ENCODE results near the gene PMIS2. TPM values are rescaled to one million over a fixed set of nuclear protein-coding genes. Genes with fewer than 3 reads are reported as not detected.

The PMIS2 gene
- total RNA-seq, 1 experiment from 2014 or later = not detected

DNA sequence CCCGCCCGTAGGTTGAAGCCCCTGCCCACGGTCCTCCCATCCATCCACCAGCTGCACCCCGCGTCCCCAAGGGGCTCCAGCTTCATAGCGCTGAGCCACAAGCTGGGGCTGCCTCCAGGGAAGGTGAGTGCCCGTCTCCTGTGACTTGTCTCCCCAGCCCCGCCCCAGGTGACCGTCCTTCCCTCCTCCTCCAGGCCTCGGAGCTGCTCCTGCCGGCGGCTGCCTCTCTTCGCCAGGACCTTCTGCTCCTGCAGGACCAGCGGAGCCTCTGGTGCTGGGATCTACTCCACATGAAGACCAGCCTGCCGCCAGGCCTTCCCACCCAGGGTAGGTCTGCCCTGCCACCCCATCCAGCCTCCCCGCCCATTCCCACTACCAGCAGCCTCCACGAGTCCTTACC, 34.0 kb downstream of the PMIS2 start:
- Histone ChIP-seq H3K27me3 (replicated peaks; ENCODE audit: control insufficient read depth, insufficient read depth, low read length) (no peaks in the 10 kb centered on the region), H3K36me3 (ENCODE audit: control insufficient read depth, insufficient read depth, low read length) (no peaks in the 10 kb centered on the region), H3K4me3 (ENCODE audit: low read depth, low read length) (no peak overlapping the region), H3K4me1 (no peaks in the 10 kb centered on the region), H3K9me3 (no peaks in the 10 kb centered on the region)
- TF ChIP-seq, protein P1, sequence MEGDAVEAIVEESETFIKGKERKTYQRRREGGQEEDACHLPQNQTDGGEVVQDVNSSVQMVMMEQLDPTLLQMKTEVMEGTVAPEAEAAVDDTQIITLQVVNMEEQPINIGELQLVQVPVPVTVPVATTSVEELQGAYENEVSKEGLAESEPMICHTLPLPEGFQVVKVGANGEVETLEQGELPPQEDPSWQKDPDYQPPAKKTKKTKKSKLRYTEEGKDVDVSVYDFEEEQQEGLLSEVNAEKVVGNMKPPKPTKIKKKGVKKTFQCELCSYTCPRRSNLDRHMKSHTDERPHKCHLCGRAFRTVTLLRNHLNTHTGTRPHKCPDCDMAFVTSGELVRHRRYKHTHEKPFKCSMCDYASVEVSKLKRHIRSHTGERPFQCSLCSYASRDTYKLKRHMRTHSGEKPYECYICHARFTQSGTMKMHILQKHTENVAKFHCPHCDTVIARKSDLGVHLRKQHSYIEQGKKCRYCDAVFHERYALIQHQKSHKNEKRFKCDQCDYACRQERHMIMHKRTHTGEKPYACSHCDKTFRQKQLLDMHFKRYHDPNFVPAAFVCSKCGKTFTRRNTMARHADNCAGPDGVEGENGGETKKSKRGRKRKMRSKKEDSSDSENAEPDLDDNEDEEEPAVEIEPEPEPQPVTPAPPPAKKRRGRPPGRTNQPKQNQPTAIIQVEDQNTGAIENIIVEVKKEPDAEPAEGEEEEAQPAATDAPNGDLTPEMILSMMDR (IDR thresholded peaks at IDR 0.05; ENCODE audit: insufficient read depth in 1 of 2, low read depth in 1 of 2, low read length in 1 of 2, severe bottlenecking in 1 of 2, unreplicated experiment in 1 of 2) = no peak
- POLR2A ChIA-PET = no interaction called here
- H3K36me3 Mint-ChIP-seq (ENCODE audit: insufficient read depth, unreplicated experiment) = peaks cover 24% of the 10 kb centered on the region
- CTCF ChIA-PET = no interaction called here
- BruUV-seq (replicated peaks) = no TSS peak
- no peaks in the 10 kb centered on the region for H3K9me3 Mint-ChIP-seq (ENCODE audit: unreplicated experiment)
- no peaks in the 10 kb centered on the region for H3K27me3 Mint-ChIP-seq (ENCODE audit: insufficient read depth, unreplicated experiment)
- no peaks in the 10 kb centered on the region for H3K4me1 Mint-ChIP-seq (ENCODE audit: low read depth, unreplicated experiment)
- H3K4me3 Mint-ChIP-seq (ENCODE audit: unreplicated experiment) = no peak overlapping the region
- DNase-seq = no peak
- intact Hi-C loops (cut with micrococcal nuclease; ENCODE audit: unreplicated experiment) = no loop called here
- no peak overlapping the region for H3K27ac Mint-ChIP-seq (ENCODE audit: unreplicated experiment)

DNA sequence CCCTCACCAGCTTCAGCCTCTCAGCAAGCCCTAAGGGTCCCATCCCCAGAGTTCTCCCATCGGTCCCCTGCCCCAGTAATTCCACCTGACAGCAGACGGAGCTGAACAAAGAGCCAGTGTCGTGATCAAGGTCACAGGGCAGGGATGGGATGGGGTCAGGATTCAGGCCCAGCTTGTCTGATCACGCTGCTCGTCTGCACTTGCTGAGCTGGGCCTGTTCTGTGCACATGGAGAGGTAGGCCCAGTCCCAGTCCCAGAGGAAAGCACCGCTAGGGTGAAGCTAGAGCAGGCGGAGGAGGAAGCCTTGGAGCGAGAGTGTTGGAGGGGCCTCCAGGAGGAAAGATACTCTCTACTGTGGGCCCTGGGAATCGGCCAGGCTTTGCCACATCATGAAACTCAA, 35.7 kb downstream of the PMIS2 start:
- no peaks in the 10 kb centered on the region for H3K36me3 ChIP-seq (ENCODE audit: control insufficient read depth, insufficient read depth, low read length)
- no peak overlapping the region for H3K4me3 ChIP-seq (ENCODE audit: low read depth, low read length)
- ChIA-PET POLR2A (no interaction called here), CTCF (no interaction called here)
- H3K4me1 Mint-ChIP-seq (ENCODE audit: low read depth, unreplicated experiment) = no peaks in the 10 kb centered on the region
- H3K27ac Mint-ChIP-seq (ENCODE audit: unreplicated experiment) = no peak overlapping the region
- no TSS peak for BruUV-seq (replicated peaks)
- no peak overlapping the region for H3K4me3 Mint-ChIP-seq (ENCODE audit: unreplicated experiment)
- peaks cover 25% of the 10 kb centered on the region for H3K36me3 Mint-ChIP-seq (ENCODE audit: insufficient read depth, unreplicated experiment)
- no peak for DNase-seq
- TF ChIP-seq, protein P1 (IDR thresholded peaks at IDR 0.05; ENCODE audit: insufficient read depth in 1 of 2, low read depth in 1 of 2, low read length in 1 of 2, severe bottlenecking in 1 of 2, unreplicated experiment in 1 of 2) = no peak
- H3K27me3 ChIP-seq (replicated peaks; ENCODE audit: control insufficient read depth, insufficient read depth, low read length) = no peaks in the 10 kb centered on the region
- H3K9me3 ChIP-seq = no peaks in the 10 kb centered on the region
- intact Hi-C loops (cut with micrococcal nuclease; ENCODE audit: unreplicated experiment) = no loop called here
- H3K9me3 Mint-ChIP-seq (ENCODE audit: unreplicated experiment) = no peaks in the 10 kb centered on the region
- no peaks in the 10 kb centered on the region for H3K27me3 Mint-ChIP-seq (ENCODE audit: insufficient read depth, unreplicated experiment)
- no peaks in the 10 kb centered on the region for H3K4me1 ChIP-seq

DNA sequence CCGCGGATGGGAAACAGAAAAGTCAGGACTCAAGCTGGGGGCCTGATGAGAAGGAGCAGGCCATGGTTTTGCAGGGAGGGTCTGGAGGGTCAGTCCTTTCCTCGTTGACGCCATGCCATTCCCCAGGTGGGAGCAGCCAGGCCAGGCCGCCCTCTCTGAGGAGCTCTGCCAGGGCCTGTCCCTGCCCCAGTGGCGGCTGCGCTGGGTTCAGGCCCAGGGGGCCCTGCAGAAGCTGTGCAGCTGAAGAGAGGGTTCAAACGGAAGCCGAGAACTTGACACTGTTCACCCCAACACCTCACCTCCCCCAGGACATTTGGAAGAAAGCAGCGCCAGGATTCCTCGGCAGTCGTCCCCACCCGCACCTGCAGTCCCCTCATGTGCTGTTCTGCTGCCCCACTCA, 36.8 kb downstream of the PMIS2 start:
- Mint-ChIP-seq H3K27ac (ENCODE audit: unreplicated experiment) (no peak overlapping the region), H3K36me3 (ENCODE audit: insufficient read depth, unreplicated experiment) (peaks cover 25% of the 10 kb centered on the region)

More for the DNA sequence above, 36.8 kb downstream of the PMIS2 start:
- no peaks in the 10 kb centered on the region for H3K9me3 ChIP-seq
- no peaks in the 10 kb centered on the region for H3K27me3 Mint-ChIP-seq (ENCODE audit: insufficient read depth, unreplicated experiment)
- no peak overlapping the region for H3K4me3 Mint-ChIP-seq (ENCODE audit: unreplicated experiment)
- H3K4me3 ChIP-seq (ENCODE audit: low read depth, low read length) = no peak overlapping the region
- H3K36me3 ChIP-seq (ENCODE audit: control insufficient read depth, insufficient read depth, low read length) = no peaks in the 10 kb centered on the region
- ChIA-PET POLR2A (no interaction called here), CTCF (no interaction called here)
- no peaks in the 10 kb centered on the region for H3K4me1 ChIP-seq
- TF ChIP-seq, protein P1 (IDR thresholded peaks at IDR 0.05; ENCODE audit: insufficient read depth in 1 of 2, low read depth in 1 of 2, low read length in 1 of 2, severe bottlenecking in 1 of 2, unreplicated experiment in 1 of 2) = no peak
- no TSS peak for BruUV-seq (replicated peaks)
- intact Hi-C loops (cut with micrococcal nuclease; ENCODE audit: unreplicated experiment) = no loop called here
- H3K4me1 Mint-ChIP-seq (ENCODE audit: low read depth, unreplicated experiment) = no peaks in the 10 kb centered on the region
- H3K27me3 ChIP-seq (replicated peaks; ENCODE audit: control insufficient read depth, insufficient read depth, low read length) = no peaks in the 10 kb centered on the region
- no peaks in the 10 kb centered on the region for H3K9me3 Mint-ChIP-seq (ENCODE audit: unreplicated experiment)
- DNase-seq = no peak
